Endothelial cell of umbilical vein (primary cell): ENCODE data around the gene COA5. TPM values are rescaled to one million over a fixed set of nuclear protein-coding genes. Genes with fewer than 3 reads are reported as not detected.

ENCODE experiments used
- BruUV-seq: library from RNA; stranded (reverse); fragments of 400-500 nt; replicated peaks from 2 replicates; lab custom pipeline; 2021; lab: Mats Ljungman, UMichigan
- CTCF ChIA-PET: fragments of 300-600, 350-600 bp; sonication (Branson Sonifier 250); formaldehyde crosslinking; loops from one replicate; lab custom pipeline; 2021; ENCODE audit warnings: antibody characterized with exemption, inconsistent platforms; lab: Charles Lee
- POLR2A ChIA-PET: fragments of 300-600, 350-600 bp; sonication (Branson Sonifier 250); formaldehyde crosslinking; loops from one replicate; lab custom pipeline; 2021; ENCODE audit warnings: antibody characterized with exemption, inconsistent platforms; lab: Charles Lee
- DNase-seq: peaks from one replicate; pipeline ENCODE4 v3.0.0-alpha.2; 2011; ENCODE audit warnings: low read depth, low spot score
- FAIRE-seq: peaks from 2 replicates; lab custom pipeline; 2011; peaks lifted over from hg19 to GRCh38; lab: Jason Lieb, UNC
- H2AFZ ChIP-seq: 2 replicates; pipeline ENCODE4 v1.6.0; 2012; ENCODE audit warnings: low read depth, low read length, control low read depth, inconsistent platforms
- H3K27ac ChIP-seq: 2 replicates; pipeline ENCODE4 v1.5.1; 2011; ENCODE audit warnings: low read depth, mild to moderate bottlenecking, control low read depth, low read length, moderate library complexity; ENCODE audit not compliant: insufficient read depth
- H3K27me3 ChIP-seq, 2 experiments: 2 replicates each; pipeline versions ENCODE4 v1.6.0 to v1.6.1; 2011; ENCODE audit warnings: low read length in 2 of 2, mixed read lengths in 1 of 2; ENCODE audit not compliant: control insufficient read depth in 2 of 2, insufficient read depth in 2 of 2
- H3K36me3 ChIP-seq, 2 experiments: 2 replicates in 1 of 2; 3 replicates in 1 of 2; pipeline ENCODE4 v1.5.1; 2011; ENCODE audit warnings: low read length in 2 of 2, mild to moderate bottlenecking in 1 of 2, moderate library complexity in 1 of 2; ENCODE audit not compliant: control insufficient read depth in 2 of 2, insufficient read depth in 2 of 2; ENCODE audit errors: extremely low read depth in 1 of 2
- H3K4me1 ChIP-seq: 3 replicates; pipeline ENCODE4 v1.5.1; 2011; ENCODE audit warnings: mild to moderate bottlenecking, low read length; ENCODE audit not compliant: control insufficient read depth, insufficient read depth; ENCODE audit errors: extremely low read depth
- H3K4me2 ChIP-seq: 2 replicates; pipeline ENCODE4 v1.6.1; 2011; ENCODE audit warnings: low read length, control low read depth, mixed read lengths; ENCODE audit not compliant: insufficient read depth
- H3K4me3 ChIP-seq, 3 experiments: fragments of 200-600 bp in 1 of 3; sonication (generic), shearing (Covaris generic) in 1 of 3; replicated peaks in 1 of 3; 2 replicates each; pipeline ENCODE4 v1.5.1; 2011 to 2016; ENCODE audit warnings: control low read depth in 3 of 3, low read length in 3 of 3, mild to moderate bottlenecking in 2 of 3, inconsistent platforms in 1 of 3, low read depth in 1 of 3, moderate library complexity in 1 of 3; ENCODE audit not compliant: insufficient read depth in 1 of 3
- H3K79me2 ChIP-seq: 2 replicates; pipeline ENCODE4 v1.6.0; 2012; ENCODE audit warnings: low read length, inconsistent platforms; ENCODE audit not compliant: control insufficient read depth, insufficient read depth
- H3K9ac ChIP-seq: replicated peaks from 2 replicates; pipeline ENCODE3; 2011; ENCODE audit warnings: low read length, control low read depth; ENCODE audit not compliant: insufficient read depth; ENCODE audit errors: extremely low read depth
- H3K9me1 ChIP-seq: replicated peaks from 3 replicates; pipeline ENCODE4 v1.6.0; 2011; ENCODE audit warnings: mild to moderate bottlenecking, low read length; ENCODE audit not compliant: control insufficient read depth, insufficient read depth; ENCODE audit errors: extremely low read depth
- H3K9me3 ChIP-seq: replicated peaks from 2 replicates; pipeline ENCODE4 v1.5.1; 2012; ENCODE audit warnings: low read length, inconsistent platforms; ENCODE audit not compliant: control insufficient read depth, insufficient read depth
- H4K20me1 ChIP-seq: replicated peaks from 2 replicates; pipeline ENCODE3; 2011; ENCODE audit warnings: mild to moderate bottlenecking, low read length; ENCODE audit not compliant: control insufficient read depth, insufficient read depth; ENCODE audit errors: extremely low read depth
- CTCF ChIP-seq, 2 donors: IDR thresholded peaks; 1 replicate in 1 of 2; 2 replicates in 1 of 2; pipeline ENCODE4 v1.5.1; 2011; ENCODE audit warnings: low read length in 2 of 2, mild to moderate bottlenecking in 2 of 2, moderate library complexity in 2 of 2, control low read depth in 1 of 2, inconsistent platforms in 1 of 2, low read depth in 1 of 2; ENCODE audit not compliant: insufficient read depth in 1 of 2; ENCODE audit errors: extremely low read depth in 1 of 2
- EZH2 ChIP-seq: IDR thresholded peaks from 2 replicates; pipeline ENCODE4 v1.6.1; 2012; ENCODE audit warnings: borderline replicate concordance, low read depth, mild to moderate bottlenecking, moderate library complexity, low read length, inconsistent platforms; ENCODE audit not compliant: severe bottlenecking
- FOS ChIP-seq: IDR thresholded peaks from 2 replicates; pipeline ENCODE4 v1.6.1; 2011; ENCODE audit warnings: mild to moderate bottlenecking, low read length, moderate library complexity, borderline replicate concordance; ENCODE audit not compliant: insufficient read depth
- GATA2 ChIP-seq: IDR thresholded peaks from 2 replicates; pipeline ENCODE4 v1.7.0; 2011; ENCODE audit warnings: low read depth, mild to moderate bottlenecking, moderate library complexity, mixed read lengths, low read length; ENCODE audit not compliant: insufficient read length, insufficient read depth
- JUN ChIP-seq: IDR thresholded peaks from 2 replicates; pipeline ENCODE4 v1.6.1; 2011; ENCODE audit warnings: borderline replicate concordance, low read depth; ENCODE audit not compliant: insufficient read length, insufficient read depth
- MYC ChIP-seq: IDR thresholded peaks from one replicate; pipeline ENCODE4 v1.6.1; 2011; ENCODE audit warnings: mild to moderate bottlenecking, low read depth, low read length
- POLR2A ChIP-seq: IDR thresholded peaks from 2 replicates; pipeline ENCODE4 v1.6.1; 2012; ENCODE audit warnings: low read depth, mild to moderate bottlenecking, control low read depth, low read length
- POLR2AphosphoS5 ChIP-seq: IDR thresholded peaks from 2 replicates; pipeline ENCODE4 v1.6.1; 2012; ENCODE audit warnings: low read depth, mild to moderate bottlenecking, control low read depth, low read length, moderate library complexity; ENCODE audit not compliant: insufficient read depth
- dilution Hi-C: fragments of 300-500 bp; cut with MboI; formaldehyde crosslinking; loops from one replicate; pipeline ENCODE4 v1.15.0; 2019; ENCODE audit warnings: low sequenced_read_pairs; ENCODE audit not compliant: extremely low pct_ligation_motif_present
- intact Hi-C: fragments of 100-400 bp; cut with micrococcal nuclease; formaldehyde crosslinking; loops from one replicate; pipeline ENCODE4 v1.10.0; 2022
- polyA plus RNA-seq, 4 experiments: library from polyadenylated mRNA; depleted of rRNA in 3 of 4; stranded (reverse) in 3 of 4; unstranded in 1 of 4; fragments of >200 nt; gene quantifications; 2 replicates each; pipeline versions ENCODE4 v1.2.1 to v1.2.3, GENCODE V29; 2011 to 2012; ENCODE audit warnings: missing spikeins in 1 of 4
- total RNA-seq: library from RNA; stranded (reverse); gene quantifications from 2 replicates; pipeline ENCODE4 v1.2.3, GENCODE V29; 2021
- TF ChIP-seq, protein P1 (sequence below): IDR thresholded peaks from 2 replicates; pipeline ENCODE4 v1.6.1; 2011; ENCODE audit not compliant: insufficient read depth, insufficient read length

Gene COA5
- total and polyA plus RNA-seq, 2 donors (not counting 3 experiments of a cell fraction or from before 2014, with no cell fraction given), result 16.5 to 17.7 TPM

DNA sequence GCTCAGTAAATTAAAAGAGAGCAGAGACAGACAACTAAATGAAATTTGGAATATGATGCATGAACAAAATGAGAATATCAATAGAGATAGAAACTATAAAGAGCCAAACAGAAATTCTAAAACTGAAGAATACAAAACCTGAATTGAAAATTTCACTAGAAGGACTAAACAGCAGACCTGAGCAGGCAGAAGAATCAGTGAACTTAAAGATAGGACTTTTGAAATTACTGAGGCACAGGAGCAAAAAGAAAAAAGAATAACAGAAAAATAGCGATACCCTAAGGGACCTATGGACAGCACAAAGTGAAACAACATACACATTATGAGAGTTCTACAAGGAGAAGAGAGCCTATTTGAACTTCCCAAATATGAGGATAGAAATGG lies 41.7 kb upstream of the COA5 start:
- peaks cover 4 to 6% of the 10 kb centered on the region in 2 experiments for H3K36me3 ChIP-seq
- FAIRE-seq (no peak), DNase-seq (no peak)
- peaks cover 2% of the 10 kb centered on the region for H3K9me1 ChIP-seq
- H3K79me2 ChIP-seq, result peaks cover 14% of the 10 kb centered on the region
- ChIA-PET POLR2A (interaction anchor here (0.5 to 1.1 kb wide), 2 partner anchors 61 to 81 kb away, joined by 3 to 5 read pairs; partner anchors contain the start of gene MGAT4A), CTCF (interaction anchor here (0.6 to 1.9 kb wide), 62 partner anchors 8 to 1611 kb away, joined by 3 to 136 read pairs (median 5); partner anchors contain the start of genes CRACDL, MGAT4A, MITD1 and MRPL30)
- no peak overlapping the region for H3K27ac ChIP-seq
- H3K4me3 ChIP-seq, result no peak overlapping the region
- H3K9me3 ChIP-seq, result no peaks in the 10 kb centered on the region
- no TSS peak for BruUV-seq
- no peak for TF ChIP-seq EZH2
- TF ChIP-seq JUN, result no peak
- TF ChIP-seq, protein P1, sequence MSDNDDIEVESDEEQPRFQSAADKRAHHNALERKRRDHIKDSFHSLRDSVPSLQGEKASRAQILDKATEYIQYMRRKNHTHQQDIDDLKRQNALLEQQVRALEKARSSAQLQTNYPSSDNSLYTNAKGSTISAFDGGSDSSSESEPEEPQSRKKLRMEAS, result no peak
- no peak for TF ChIP-seq POLR2A
- no peak for TF ChIP-seq FOS
- TF ChIP-seq CTCF (IDR thresholded peaks at IDR 0.05; ENCODE audit: extremely low read depth in 1 of 2, insufficient read depth in 1 of 2, low read depth in 1 of 2, low read length in 2 of 2), result no peak
- no peak for TF ChIP-seq MYC
- no peak for TF ChIP-seq POLR2AphosphoS5
- TF ChIP-seq GATA2, result no peak
- H3K4me1 ChIP-seq, result peaks cover 4% of the 10 kb centered on the region
- intact Hi-C loops, result loop anchor here (1.0 to 5.0 kb wide), 6 partner anchors 52 to 416 kb away; no protein-coding TSS in a partner anchor
- no peak overlapping the region for H2AFZ ChIP-seq
- no peak overlapping the region for H3K4me2 ChIP-seq
- no peaks in the 10 kb centered on the region for H4K20me1 ChIP-seq
- dilution Hi-C loops, result no loop called here
- no peaks in the 10 kb centered on the region for H3K27me3 ChIP-seq
- no peak overlapping the region for H3K9ac ChIP-seq
